ENCODE results near the gene MEX3A. TPM values are rescaled to one million over a fixed set of nuclear protein-coding genes. Genes with fewer than 3 reads are reported as not detected.

Gene MEX3A
- 1 to 10 TPM; 1.6 to 3.7 TPM for total RNA-seq

- H3K4me1 ChIP-seq = no peaks in the 10 kb centered on the region
- H3K36me3 ChIP-seq = no peaks in the 10 kb centered on the region
- H3K9ac ChIP-seq (ENCODE audit: low read depth in 2 of 2, low read length in 2 of 2) = peak within 1 kb of the TSS; percentile 68 to 74
- peak within 1 kb of the TSS; percentile 80 for H3K4me3 ChIP-seq
- DNase-seq = peak; percentile 83
- TF ChIP-seq CTCF (IDR thresholded peaks at IDR 0.05) = no peak
- intact Hi-C loops (cut with DNase I) = no loop called here
- no peak within 1 kb of the TSS for H3K27ac ChIP-seq
- H3K9me3 ChIP-seq = no peaks in the 10 kb centered on the region
- H3K27me3 ChIP-seq = no peaks in the 10 kb centered on the region
Measured at GRCh38 chr1:156082309-156083091, at the start of gene MEX3A. Gene MEX3A (minus strand): TSS chr1:156082465. CDS start chr1:156081998, 467 bp downstream.

GRCh38 chr1:156130578-156130942, 48.3 kb upstream of the MEX3A start:
- Histone ChIP-seq H3K27ac (peak overlapping the region; percentile 94), H3K4me3 (no peak overlapping the region), H3K9ac (ENCODE audit: low read depth in 2 of 2, low read length in 2 of 2) (peak overlapping the region in 1 of 2 donors; percentile 58), H3K27me3 (no peaks in the 10 kb centered on the region), H3K36me3 (peaks cover 38% of the 10 kb centered on the region), H3K9me3 (no peaks in the 10 kb centered on the region), H3K4me1 (peaks cover 38% of the 10 kb centered on the region)
- TF ChIP-seq CTCF (IDR thresholded peaks at IDR 0.05) = no peak
- no peak for DNase-seq
- intact Hi-C loops (cut with DNase I) = no loop called here

GRCh38 chr1:156129687-156130577, 47.7 kb upstream of the MEX3A start:
- H3K9ac ChIP-seq (ENCODE audit: low read depth in 2 of 2, low read length in 2 of 2) = peak overlapping the region; percentile 58 to 60
- intact Hi-C loops (cut with DNase I) = loop anchor here (2.0 kb wide), 1 partner anchor 33 kb away; no protein-coding TSS in a partner anchor
- H3K27ac ChIP-seq = peak overlapping the region; percentile 94
- peaks cover 40% of the 10 kb centered on the region for H3K4me1 ChIP-seq
- no peak overlapping the region for H3K4me3 ChIP-seq
- H3K36me3 ChIP-seq = peaks cover 32% of the 10 kb centered on the region
- H3K9me3 ChIP-seq = no peaks in the 10 kb centered on the region
- DNase-seq = peak; percentile 90
- TF ChIP-seq CTCF (IDR thresholded peaks at IDR 0.05) = peak; percentile 91
- H3K27me3 ChIP-seq = no peaks in the 10 kb centered on the region

- H3K4me3 ChIP-seq = no peak overlapping the region
- intact Hi-C loops (cut with DNase I) = loop anchor here (2.0 kb wide), 1 partner anchor 32 kb away; no protein-coding TSS in a partner anchor
- H3K9me3 ChIP-seq = no peaks in the 10 kb centered on the region
- TF ChIP-seq CTCF (IDR thresholded peaks at IDR 0.05) = no peak
- no peaks in the 10 kb centered on the region for H3K27me3 ChIP-seq
- H3K9ac ChIP-seq (ENCODE audit: low read depth in 2 of 2, low read length in 2 of 2) = peak overlapping the region; percentile 58 to 64
- peaks cover 22% of the 10 kb centered on the region for H3K36me3 ChIP-seq
- DNase-seq = no peak
- peak overlapping the region; percentile 94 for H3K27ac ChIP-seq
- peaks cover 48% of the 10 kb centered on the region for H3K4me1 ChIP-seq
Measured at GRCh38 chr1:156128654-156129597, 46.7 kb upstream of the MEX3A start.
